Measurements from ENCODE around the gene JMJD1C.

Gene JMJD1C

DNA sequence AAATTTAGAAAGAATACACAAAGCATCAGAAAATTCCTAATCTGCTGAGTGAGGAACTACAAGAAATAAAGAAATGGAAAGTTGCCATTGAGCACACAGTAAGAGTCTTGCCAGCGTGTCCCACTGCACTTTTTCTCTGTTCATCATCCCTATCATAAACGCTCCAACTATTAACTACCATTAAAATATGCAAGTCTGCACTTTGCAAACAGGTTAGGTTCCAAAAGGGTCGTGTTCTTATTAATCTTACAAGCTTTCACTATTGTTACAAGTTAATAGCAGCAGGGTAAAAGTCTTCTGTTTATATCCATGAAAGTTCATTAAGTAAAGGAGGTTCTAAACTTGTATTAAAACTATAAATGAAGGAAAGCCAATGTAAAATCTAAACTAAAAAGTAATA, 5.2 kb upstream of the JMJD1C start:
- Histone ChIP-seq H3K36me3 (no peaks in the 10 kb centered on the region), H3K4me1 (0 out of 2 replicates have a peak, but pooled peaks cover 5% of the 10 kb centered on the region), H3K4me3 (ENCODE audit: low read depth, low read length) (no peak overlapping the region), H3K9me3 (no peaks in the 10 kb centered on the region), H3K27me3 (no peaks in the 10 kb centered on the region)
- TF ChIP-seq, protein P1, sequence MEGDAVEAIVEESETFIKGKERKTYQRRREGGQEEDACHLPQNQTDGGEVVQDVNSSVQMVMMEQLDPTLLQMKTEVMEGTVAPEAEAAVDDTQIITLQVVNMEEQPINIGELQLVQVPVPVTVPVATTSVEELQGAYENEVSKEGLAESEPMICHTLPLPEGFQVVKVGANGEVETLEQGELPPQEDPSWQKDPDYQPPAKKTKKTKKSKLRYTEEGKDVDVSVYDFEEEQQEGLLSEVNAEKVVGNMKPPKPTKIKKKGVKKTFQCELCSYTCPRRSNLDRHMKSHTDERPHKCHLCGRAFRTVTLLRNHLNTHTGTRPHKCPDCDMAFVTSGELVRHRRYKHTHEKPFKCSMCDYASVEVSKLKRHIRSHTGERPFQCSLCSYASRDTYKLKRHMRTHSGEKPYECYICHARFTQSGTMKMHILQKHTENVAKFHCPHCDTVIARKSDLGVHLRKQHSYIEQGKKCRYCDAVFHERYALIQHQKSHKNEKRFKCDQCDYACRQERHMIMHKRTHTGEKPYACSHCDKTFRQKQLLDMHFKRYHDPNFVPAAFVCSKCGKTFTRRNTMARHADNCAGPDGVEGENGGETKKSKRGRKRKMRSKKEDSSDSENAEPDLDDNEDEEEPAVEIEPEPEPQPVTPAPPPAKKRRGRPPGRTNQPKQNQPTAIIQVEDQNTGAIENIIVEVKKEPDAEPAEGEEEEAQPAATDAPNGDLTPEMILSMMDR (IDR thresholded peaks at IDR 0.05; ENCODE audit: low read depth, low read length) = no peak
- DNase-seq = no peak

GRCh38 chr10:63468947-63469346, 3.2 kb upstream of the JMJD1C start:
- TF ChIP-seq, protein P1 (IDR thresholded peaks at IDR 0.05; ENCODE audit: low read depth, low read length) = no peak
- no peaks in the 10 kb centered on the region for H3K36me3 ChIP-seq
- DNase-seq = no peak
- H3K4me1 ChIP-seq = 0 out of 2 replicates have a peak, but pooled peaks cover 5% of the 10 kb centered on the region
- H3K27me3 ChIP-seq = no peaks in the 10 kb centered on the region
- H3K9me3 ChIP-seq = no peaks in the 10 kb centered on the region
- no peak overlapping the region for H3K4me3 ChIP-seq (ENCODE audit: low read depth, low read length)

DNA sequence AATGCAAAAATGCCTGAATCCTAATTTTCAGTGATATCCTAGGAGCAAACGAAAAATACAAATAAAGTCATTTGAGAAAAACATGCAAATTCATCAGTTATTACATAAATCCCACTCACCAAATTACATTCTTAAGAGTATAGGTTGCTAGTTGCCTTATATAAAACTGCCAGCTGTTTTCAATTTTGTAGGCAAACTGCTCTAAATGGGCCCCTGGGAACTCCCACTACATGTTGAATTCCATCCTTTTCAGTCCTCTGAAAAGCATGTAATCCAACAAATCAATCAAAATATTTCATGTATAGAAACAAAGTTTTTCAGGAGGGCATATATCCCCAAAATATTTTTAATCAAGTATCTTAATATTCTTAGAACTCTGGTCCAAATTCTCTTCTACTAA, 2.1 kb upstream of the JMJD1C start:
- DNase-seq = peak; percentile 19
- Histone ChIP-seq H3K9me3 (no peaks in the 10 kb centered on the region), H3K4me3 (ENCODE audit: low read depth, low read length) (no peak overlapping the region), H3K4me1 (0 out of 2 replicates have a peak, but pooled peaks cover 5% of the 10 kb centered on the region), H3K36me3 (no peaks in the 10 kb centered on the region), H3K27me3 (no peaks in the 10 kb centered on the region)
- TF ChIP-seq, protein P1 (IDR thresholded peaks at IDR 0.05; ENCODE audit: low read depth, low read length) = no peak

- Histone ChIP-seq H3K9me3 (no peaks in the 10 kb centered on the region), H3K27me3 (no peaks in the 10 kb centered on the region), H3K4me1 (0 out of 2 replicates have a peak, but pooled peaks cover 5% of the 10 kb centered on the region), H3K36me3 (no peaks in the 10 kb centered on the region), H3K4me3 (ENCODE audit: low read depth, low read length) (peak overlapping the region; percentile 86)
- peak; percentile 50 for DNase-seq
- TF ChIP-seq, protein P1 (IDR thresholded peaks at IDR 0.05; ENCODE audit: low read depth, low read length) = no peak
Observed at GRCh38 chr10:63466144-63466935, 563 bp upstream of the JMJD1C start.

DNA sequence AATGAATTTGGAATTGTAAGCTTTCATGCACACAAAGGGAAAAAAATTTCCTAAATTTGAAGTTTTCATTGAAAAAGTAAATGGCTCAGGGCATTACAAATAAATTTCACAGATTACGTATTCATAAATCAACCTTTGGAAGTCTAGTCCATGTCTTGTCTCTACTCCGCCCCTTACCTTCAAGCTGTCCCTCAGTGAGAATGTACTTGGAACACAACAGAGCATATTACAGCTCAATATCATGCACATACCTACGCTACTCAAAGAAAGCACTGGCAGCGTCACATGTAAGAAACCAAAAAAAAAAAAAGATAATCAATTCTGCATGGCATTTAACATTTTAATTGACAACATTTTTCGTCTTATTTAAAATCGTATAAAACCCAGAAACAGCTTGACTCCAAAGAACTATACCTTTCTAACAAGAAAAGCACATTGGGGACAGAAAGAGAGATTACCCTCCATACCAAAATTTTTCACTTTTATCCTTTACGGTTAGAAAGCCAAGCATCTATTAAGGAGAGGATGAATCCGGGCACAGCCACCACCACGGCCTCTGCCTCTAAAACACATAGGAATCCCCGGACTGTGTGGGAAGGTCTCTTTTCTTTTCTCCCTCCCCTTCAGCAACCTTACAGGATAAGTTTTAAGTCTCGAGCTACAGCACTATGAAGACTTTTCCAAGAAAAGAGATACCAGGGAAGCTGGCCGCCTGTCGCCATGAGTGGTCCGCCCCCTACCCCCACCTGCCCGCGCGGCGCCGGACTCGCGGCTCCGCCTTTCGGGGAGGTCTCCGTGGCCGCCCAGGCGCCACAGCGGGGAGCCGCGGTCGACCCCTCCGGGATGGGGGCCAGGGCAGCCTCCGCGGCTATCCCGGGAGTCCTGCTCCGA, 1.1 kb downstream of the JMJD1C start:
- no peaks in the 10 kb centered on the region for H3K36me3 ChIP-seq
- H3K9me3 ChIP-seq = no peaks in the 10 kb centered on the region
- TF ChIP-seq, protein P1 (IDR thresholded peaks at IDR 0.05; ENCODE audit: low read depth, low read length) = no peak
- H3K4me1 ChIP-seq = 0 out of 2 replicates have a peak, but pooled peaks cover 5% of the 10 kb centered on the region
- no peak for DNase-seq
- no peaks in the 10 kb centered on the region for H3K27me3 ChIP-seq
- peak overlapping the region; percentile 86 for H3K4me3 ChIP-seq (ENCODE audit: low read depth, low read length)
